Transverse colon (tissue), 3 donors: ENCODE results near the gene C16orf95.

ENCODE experiments used
- EP300 ChIP-seq: sonication (generic); formaldehyde crosslinking; IDR thresholded peaks from one replicate; pipeline ENCODE4 v1.6.1; 2017; ENCODE audit warnings: antibody characterized with exemption, low read depth
- TF ChIP-seq, protein P1 (sequence below), 5 experiments: fragments of 200-600 bp in 3 of 5; fragments of 450-650 bp in 2 of 5; sonication (generic) in 3 of 5; IDR thresholded peaks; 1 replicate in 2 of 5; 2 replicates in 3 of 5; pipeline ENCODE4 v1.5.1; 2016 to 2017; ENCODE audit warnings: antibody characterized with exemption in 5 of 5, inconsistent platforms in 3 of 5, mild to moderate bottlenecking in 2 of 5, moderate library complexity in 1 of 5

DNA sequence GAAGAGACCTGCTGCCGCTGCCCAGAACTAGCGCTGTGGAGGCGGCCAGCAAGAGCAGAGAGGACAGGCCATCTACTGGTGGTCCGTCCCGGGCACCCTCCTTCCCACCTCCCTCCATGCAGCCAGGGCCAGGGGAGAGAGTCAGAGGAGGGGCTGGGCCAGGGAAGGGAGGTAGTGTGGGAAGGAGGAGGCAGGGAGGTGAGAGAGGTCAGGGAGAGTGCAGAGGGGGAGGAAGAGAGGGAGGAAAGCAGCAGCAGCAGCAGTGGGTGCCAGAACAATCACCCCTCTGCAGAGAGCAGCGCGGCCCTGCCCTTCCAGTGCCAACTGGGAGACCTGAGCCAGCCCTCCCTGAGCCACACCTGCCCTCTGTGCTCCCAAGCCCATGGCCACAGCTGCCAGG is 6.6 kb downstream of the C16orf95 start:
- no peak for TF ChIP-seq EP300
- TF ChIP-seq, protein P1, sequence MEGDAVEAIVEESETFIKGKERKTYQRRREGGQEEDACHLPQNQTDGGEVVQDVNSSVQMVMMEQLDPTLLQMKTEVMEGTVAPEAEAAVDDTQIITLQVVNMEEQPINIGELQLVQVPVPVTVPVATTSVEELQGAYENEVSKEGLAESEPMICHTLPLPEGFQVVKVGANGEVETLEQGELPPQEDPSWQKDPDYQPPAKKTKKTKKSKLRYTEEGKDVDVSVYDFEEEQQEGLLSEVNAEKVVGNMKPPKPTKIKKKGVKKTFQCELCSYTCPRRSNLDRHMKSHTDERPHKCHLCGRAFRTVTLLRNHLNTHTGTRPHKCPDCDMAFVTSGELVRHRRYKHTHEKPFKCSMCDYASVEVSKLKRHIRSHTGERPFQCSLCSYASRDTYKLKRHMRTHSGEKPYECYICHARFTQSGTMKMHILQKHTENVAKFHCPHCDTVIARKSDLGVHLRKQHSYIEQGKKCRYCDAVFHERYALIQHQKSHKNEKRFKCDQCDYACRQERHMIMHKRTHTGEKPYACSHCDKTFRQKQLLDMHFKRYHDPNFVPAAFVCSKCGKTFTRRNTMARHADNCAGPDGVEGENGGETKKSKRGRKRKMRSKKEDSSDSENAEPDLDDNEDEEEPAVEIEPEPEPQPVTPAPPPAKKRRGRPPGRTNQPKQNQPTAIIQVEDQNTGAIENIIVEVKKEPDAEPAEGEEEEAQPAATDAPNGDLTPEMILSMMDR (IDR thresholded peaks at IDR 0.05) = no peak
